Muscle layer of colon (tissue), 2 donors: ENCODE measurements around the gene MACROD2.
"Not testable (repeated sequence)": the region's sequence is repeated elsewhere in the genome, so short reads cannot be mapped to it uniquely, and the experiment has no call there.

Experiments used
- H3K27ac ChIP-seq: one replicate; pipeline ENCODE4 v1.7.0; 2013; ENCODE audit warnings: low read depth, mild to moderate bottlenecking, low read length, moderate library complexity
- H3K27me3 ChIP-seq, 2 donors: one replicate each; pipeline ENCODE4 v1.7.0; 2013; ENCODE audit warnings: low read length in 2 of 2, mild to moderate bottlenecking in 2 of 2; ENCODE audit not compliant: insufficient read depth in 2 of 2, control insufficient read depth in 1 of 2
- H3K36me3 ChIP-seq: one replicate; pipeline ENCODE4 v1.7.0; 2013; ENCODE audit warnings: mild to moderate bottlenecking, low read length; ENCODE audit not compliant: insufficient read depth
- H3K4me1 ChIP-seq: one replicate; pipeline ENCODE4 v1.7.0; 2013; ENCODE audit warnings: mild to moderate bottlenecking, low read length; ENCODE audit not compliant: insufficient read depth
- H3K4me3 ChIP-seq, 2 donors: one replicate each; pipeline ENCODE4 v1.7.0; 2013; ENCODE audit warnings: low read length in 2 of 2, low read depth in 1 of 2, mild to moderate bottlenecking in 1 of 2, moderate library complexity in 1 of 2
- H3K9ac ChIP-seq: one replicate; pipeline ENCODE4 v1.7.0; 2013; ENCODE audit warnings: low read length
- H3K9me3 ChIP-seq: one replicate; pipeline ENCODE4 v1.7.0; 2013; ENCODE audit warnings: mild to moderate bottlenecking, low read length
- donor health status: abdominal sarcoma.
- donor health status: Adenocarcinoma of cecum.

The MACROD2 gene

GRCh38 chr20:15515691-15516090 is 1520.4 kb downstream of the MACROD2 start:
- Histone ChIP-seq H3K4me3 (no peak overlapping the region), H3K27me3 (no peaks in the 10 kb centered on the region), H3K27ac (no peak overlapping the region), H3K36me3 (no peaks in the 10 kb centered on the region), H3K4me1 (peaks cover 13% of the 10 kb centered on the region), H3K9ac (no peak overlapping the region), H3K9me3 (no peaks in the 10 kb centered on the region)

- H3K36me3 ChIP-seq, result no peaks in the 10 kb centered on the region
- H3K4me1 ChIP-seq, result peaks cover under 1% of the 10 kb centered on the region
- H3K4me3 ChIP-seq, result no peak overlapping the region
- no peak overlapping the region for H3K9ac ChIP-seq
- H3K9me3 ChIP-seq, result no peaks in the 10 kb centered on the region
- no peaks in the 10 kb centered on the region for H3K27me3 ChIP-seq
- H3K27ac ChIP-seq, result no peak overlapping the region
Observed at GRCh38 chr20:15520930-15521524, 1525.7 kb downstream of the MACROD2 start.

GRCh38 chr20:15523400-15523799 is 1528.1 kb downstream of the MACROD2 start:
- Histone ChIP-seq H3K9ac (no peak overlapping the region), H3K27me3 (no peaks in the 10 kb centered on the region), H3K4me3 (no peak overlapping the region), H3K36me3 (no peaks in the 10 kb centered on the region), H3K27ac (no peak overlapping the region), H3K4me1 (no peaks in the 10 kb centered on the region), H3K9me3 (no peaks in the 10 kb centered on the region)

GRCh38 chr20:15528391-15529111 is 1533.2 kb downstream of the MACROD2 start:
- H3K9ac ChIP-seq, result no peak overlapping the region
- H3K27ac ChIP-seq, result no peak overlapping the region
- no peak overlapping the region for H3K4me3 ChIP-seq
- no peaks in the 10 kb centered on the region for H3K27me3 ChIP-seq
- H3K9me3 ChIP-seq, result no peaks in the 10 kb centered on the region
- H3K36me3 ChIP-seq, result no peaks in the 10 kb centered on the region
- no peaks in the 10 kb centered on the region for H3K4me1 ChIP-seq

- Histone ChIP-seq H3K4me3 (no peak overlapping the region), H3K9me3 (no peaks in the 10 kb centered on the region), H3K9ac (no peak overlapping the region), H3K36me3 (no peaks in the 10 kb centered on the region), H3K27me3 (no peaks in the 10 kb centered on the region), H3K4me1 (peaks cover 4% of the 10 kb centered on the region), H3K27ac (no peak overlapping the region)
Observed at GRCh38 chr20:15535863-15536262, 1540.5 kb downstream of the MACROD2 start.

GRCh38 chr20:15537200-15537599 is 1541.9 kb downstream of the MACROD2 start:
- H3K27ac ChIP-seq, H3K27me3 ChIP-seq, H3K9me3 ChIP-seq, H3K9ac ChIP-seq, H3K4me1 ChIP-seq, H3K4me3 ChIP-seq, H3K36me3 ChIP-seq: not testable (repeated sequence)

GRCh38 chr20:15542655-15543054 is 1547.3 kb downstream of the MACROD2 start:
- no peak overlapping the region for H3K27ac ChIP-seq
- no peaks in the 10 kb centered on the region for H3K9me3 ChIP-seq
- H3K4me3 ChIP-seq, result no peak overlapping the region
- H3K36me3 ChIP-seq, result no peaks in the 10 kb centered on the region
- no peak overlapping the region for H3K9ac ChIP-seq
- no peaks in the 10 kb centered on the region for H3K27me3 ChIP-seq
- H3K4me1 ChIP-seq, result no peaks in the 10 kb centered on the region

GRCh38 chr20:15544742-15545141 is 1549.4 kb downstream of the MACROD2 start:
- Histone ChIP-seq H3K27ac (no peak overlapping the region), H3K36me3 (no peaks in the 10 kb centered on the region), H3K9ac (no peak overlapping the region), H3K27me3 (no peaks in the 10 kb centered on the region), H3K4me3 (no peak overlapping the region), H3K9me3 (no peaks in the 10 kb centered on the region), H3K4me1 (no peaks in the 10 kb centered on the region)

GRCh38 chr20:15546525-15547023 is 1551.3 kb downstream of the MACROD2 start:
- Histone ChIP-seq H3K9me3 (no peaks in the 10 kb centered on the region), H3K4me3 (no peak overlapping the region), H3K4me1 (no peaks in the 10 kb centered on the region), H3K9ac (no peak overlapping the region), H3K27ac (no peak overlapping the region), H3K27me3 (no peaks in the 10 kb centered on the region), H3K36me3 (no peaks in the 10 kb centered on the region)

GRCh38 chr20:15547119-15547518 is 1551.8 kb downstream of the MACROD2 start:
- Histone ChIP-seq H3K4me1 (no peaks in the 10 kb centered on the region), H3K4me3 (no peak overlapping the region), H3K27me3 (no peaks in the 10 kb centered on the region), H3K9ac (no peak overlapping the region), H3K27ac (no peak overlapping the region), H3K9me3 (no peaks in the 10 kb centered on the region), H3K36me3 (no peaks in the 10 kb centered on the region)

- Histone ChIP-seq H3K27me3 (no peaks in the 10 kb centered on the region), H3K36me3 (no peaks in the 10 kb centered on the region), H3K9me3 (no peaks in the 10 kb centered on the region), H3K4me1 (peaks cover 4% of the 10 kb centered on the region), H3K4me3 (no peak overlapping the region), H3K9ac (no peak overlapping the region), H3K27ac (no peak overlapping the region)
Observed at GRCh38 chr20:15550116-15550870, 1555.0 kb downstream of the MACROD2 start.
